Neutrophil (primary cell): ENCODE results near the gene AGAP1.

Source experiments
- H3K27ac ChIP-seq: fragments of 200-600 bp; sonication (generic); 2 replicates; pipeline ENCODE4 v1.5.1; 2016; ENCODE audit warnings: mild to moderate bottlenecking, moderate library complexity
- H3K27me3 ChIP-seq: fragments of 200-600 bp; sonication (generic); 2 replicates; pipeline ENCODE4 v1.6.0; 2016; ENCODE audit warnings: mild to moderate bottlenecking
- H3K36me3 ChIP-seq: fragments of 200-600 bp; sonication (generic); 2 replicates; pipeline ENCODE4 v1.5.1; 2017
- H3K4me1 ChIP-seq, 2 experiments: fragments of 200-600 bp in 1 of 2; sonication (generic) in 1 of 2; 1 replicate in 1 of 2; 2 replicates in 1 of 2; pipeline versions ENCODE4 v1.5.1 to v1.6.1; 2013 to 2016; ENCODE audit warnings: low read depth in 1 of 2, low read length in 1 of 2, mild to moderate bottlenecking in 1 of 2, moderate library complexity in 1 of 2; ENCODE audit not compliant: control insufficient read depth in 1 of 2, insufficient read depth in 1 of 2
- H3K4me3 ChIP-seq, 2 experiments: fragments of 200-600 bp in 1 of 2; sonication (generic) in 1 of 2; 1 replicate in 1 of 2; 2 replicates in 1 of 2; pipeline ENCODE4 v1.5.1; 2013 to 2016; ENCODE audit warnings: low read depth in 1 of 2, low read length in 1 of 2, mild to moderate bottlenecking in 1 of 2, moderate library complexity in 1 of 2
- H3K9me3 ChIP-seq: fragments of 200-600 bp; sonication (generic); 2 replicates; pipeline ENCODE4 v1.5.1; 2016
- TF ChIP-seq, protein P1 (sequence below): fragments of 200-600 bp; sonication (generic); IDR thresholded peaks from 2 replicates; pipeline ENCODE4 v1.5.1; 2016; ENCODE audit warnings: antibody characterized with exemption

Gene AGAP1

GRCh38 chr2:235449568-235449967, 44.3 kb upstream of the AGAP1 start:
- no peaks in the 10 kb centered on the region for H3K4me1 ChIP-seq
- TF ChIP-seq, protein P1, sequence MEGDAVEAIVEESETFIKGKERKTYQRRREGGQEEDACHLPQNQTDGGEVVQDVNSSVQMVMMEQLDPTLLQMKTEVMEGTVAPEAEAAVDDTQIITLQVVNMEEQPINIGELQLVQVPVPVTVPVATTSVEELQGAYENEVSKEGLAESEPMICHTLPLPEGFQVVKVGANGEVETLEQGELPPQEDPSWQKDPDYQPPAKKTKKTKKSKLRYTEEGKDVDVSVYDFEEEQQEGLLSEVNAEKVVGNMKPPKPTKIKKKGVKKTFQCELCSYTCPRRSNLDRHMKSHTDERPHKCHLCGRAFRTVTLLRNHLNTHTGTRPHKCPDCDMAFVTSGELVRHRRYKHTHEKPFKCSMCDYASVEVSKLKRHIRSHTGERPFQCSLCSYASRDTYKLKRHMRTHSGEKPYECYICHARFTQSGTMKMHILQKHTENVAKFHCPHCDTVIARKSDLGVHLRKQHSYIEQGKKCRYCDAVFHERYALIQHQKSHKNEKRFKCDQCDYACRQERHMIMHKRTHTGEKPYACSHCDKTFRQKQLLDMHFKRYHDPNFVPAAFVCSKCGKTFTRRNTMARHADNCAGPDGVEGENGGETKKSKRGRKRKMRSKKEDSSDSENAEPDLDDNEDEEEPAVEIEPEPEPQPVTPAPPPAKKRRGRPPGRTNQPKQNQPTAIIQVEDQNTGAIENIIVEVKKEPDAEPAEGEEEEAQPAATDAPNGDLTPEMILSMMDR, result no peak
- no peak overlapping the region for H3K4me3 ChIP-seq
- H3K27me3 ChIP-seq, result no peaks in the 10 kb centered on the region
- no peaks in the 10 kb centered on the region for H3K36me3 ChIP-seq
- H3K27ac ChIP-seq, result no peak overlapping the region
- no peaks in the 10 kb centered on the region for H3K9me3 ChIP-seq

- H3K27me3 ChIP-seq, result no peaks in the 10 kb centered on the region
- H3K27ac ChIP-seq, result no peak overlapping the region
- no peaks in the 10 kb centered on the region for H3K36me3 ChIP-seq
- no peaks in the 10 kb centered on the region for H3K9me3 ChIP-seq
- TF ChIP-seq, protein P1, result no peak
- H3K4me3 ChIP-seq, result no peak overlapping the region
- H3K4me1 ChIP-seq, result no peaks in the 10 kb centered on the region
These were observed 40.2 kb upstream of the AGAP1 start for GRCh38 chr2:235453605-235454151.

DNA sequence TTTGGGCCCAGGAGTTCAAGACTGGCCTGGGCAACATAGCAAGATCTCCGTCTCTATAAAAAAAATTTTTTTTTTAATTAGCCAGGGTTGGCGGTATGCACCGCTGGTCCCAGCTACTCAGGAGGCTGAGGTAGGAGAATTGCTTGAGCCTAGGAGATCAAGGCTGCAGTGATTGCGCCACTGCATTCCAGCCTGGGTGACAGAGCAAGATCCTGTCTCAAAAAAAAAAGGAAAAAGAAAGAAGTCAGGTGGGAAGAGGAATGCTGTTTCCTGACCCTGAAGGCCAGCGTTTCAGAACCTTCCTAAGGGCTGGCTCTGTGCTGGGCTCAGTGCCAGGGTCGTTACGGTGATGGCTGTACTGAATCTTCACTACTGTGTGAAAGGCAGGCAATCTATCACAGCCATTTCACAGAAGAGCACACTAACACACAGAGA, 35.0 kb upstream of the AGAP1 start:
- TF ChIP-seq, protein P1, result no peak

GRCh38 chr2:235460548-235461047, 33.2 kb upstream of the AGAP1 start:
- Histone ChIP-seq H3K27ac (no peak overlapping the region), H3K4me3 (no peak overlapping the region), H3K9me3 (no peaks in the 10 kb centered on the region), H3K36me3 (no peaks in the 10 kb centered on the region), H3K4me1 (no peaks in the 10 kb centered on the region), H3K27me3 (no peaks in the 10 kb centered on the region)
- TF ChIP-seq, protein P1, result no peak

More for the DNA sequence above, 35.0 kb upstream of the AGAP1 start:
- no peaks in the 10 kb centered on the region for H3K36me3 ChIP-seq
- H3K4me3 ChIP-seq, result no peak overlapping the region
- H3K4me1 ChIP-seq, result no peaks in the 10 kb centered on the region
- H3K27ac ChIP-seq, result no peak overlapping the region
- no peaks in the 10 kb centered on the region for H3K9me3 ChIP-seq
- H3K27me3 ChIP-seq, result no peaks in the 10 kb centered on the region

DNA sequence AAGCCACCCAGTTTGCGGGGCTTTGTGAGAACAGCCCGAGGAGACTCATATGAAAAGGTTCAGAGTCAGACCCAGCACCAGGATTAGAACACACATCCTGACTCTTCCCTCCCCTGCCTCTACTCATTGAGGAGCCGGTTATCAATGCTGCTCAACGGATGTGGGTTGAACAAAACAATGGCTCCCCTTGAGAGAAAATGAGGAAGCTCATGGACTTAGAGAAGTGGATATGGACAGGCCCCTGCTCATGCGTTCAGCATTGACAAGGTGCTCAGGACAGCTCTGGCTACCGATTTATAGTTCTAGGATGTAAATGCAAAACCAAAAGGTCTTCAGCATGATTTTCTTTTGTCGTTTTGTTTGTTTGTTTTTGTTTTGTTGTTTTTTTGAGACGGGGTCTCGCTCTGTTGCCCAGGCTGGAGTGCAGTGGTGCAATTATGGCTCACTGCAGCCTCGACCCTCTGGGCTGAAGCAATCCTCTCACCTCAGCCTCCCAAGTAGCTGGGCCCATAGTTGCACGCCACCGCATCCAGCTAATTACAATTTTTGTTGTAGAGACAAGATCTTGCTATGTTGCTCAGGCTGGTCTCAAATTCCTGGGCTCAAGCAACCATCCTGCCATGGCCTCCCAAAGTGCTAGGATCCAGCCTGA, 32.0 kb upstream of the AGAP1 start:
- Histone ChIP-seq H3K27ac (no peak overlapping the region), H3K4me1 (no peaks in the 10 kb centered on the region), H3K36me3 (no peaks in the 10 kb centered on the region), H3K4me3 (no peak overlapping the region), H3K9me3 (no peaks in the 10 kb centered on the region), H3K27me3 (no peaks in the 10 kb centered on the region)
- TF ChIP-seq, protein P1, result no peak
